ENCODE results near the gene TTC38.

TTC38 gene

GRCh38 chr22:46280063-46280817 is 12.4 kb downstream of the TTC38 start:
- no peak for DNase-seq

- DNase-seq = no peak
Measured at GRCh38 chr22:46280999-46281623, 13.3 kb downstream of the TTC38 start.

- DNase-seq = no peak
Measured at GRCh38 chr22:46281866-46282678, 14.3 kb downstream of the TTC38 start.

- DNase-seq = no peak
Measured at GRCh38 chr22:46286006-46286405, 18.2 kb downstream of the TTC38 start.

- DNase-seq = no peak
Measured at GRCh38 chr22:46286941-46287872, 19.4 kb downstream of the TTC38 start.

- no peak for DNase-seq
Measured at GRCh38 chr22:46287873-46288751, 20.3 kb downstream of the TTC38 start.

- no peak for DNase-seq
Measured at GRCh38 chr22:46288846-46289243, 21.0 kb downstream of the TTC38 start.

GRCh38 chr22:46289244-46289891 is 21.6 kb downstream of the TTC38 start:
- no peak for DNase-seq

- no peak for DNase-seq
Measured at GRCh38 chr22:46290121-46290842, 22.5 kb downstream of the TTC38 start.

GRCh38 chr22:46290843-46291785 is 23.3 kb downstream of the TTC38 start:
- no peak for DNase-seq

GRCh38 chr22:46292173-46292572 is 24.4 kb downstream of the TTC38 start:
- DNase-seq = no peak

- no peak for DNase-seq
Measured at GRCh38 chr22:46292732-46293131, 24.9 kb downstream of the TTC38 start.

- no peak for DNase-seq
Measured at GRCh38 chr22:46293577-46294260, 25.9 kb downstream of the TTC38 start.

- DNase-seq = no peak
Measured at GRCh38 chr22:46294784-46295183, 27.0 kb downstream of the TTC38 start.

- no peak for DNase-seq
Measured at GRCh38 chr22:46295277-46295971, 27.6 kb downstream of the TTC38 start.

- peak; percentile 97 for DNase-seq
Measured at GRCh38 chr22:46296257-46297150, 28.7 kb downstream of the TTC38 start, which contains the start of gene GTSE1. Gene GTSE1, plus strand, starts transcription at chr22:46296870. Its CDS starts 531 bp downstream, at chr22:46297401.

Measured in NCI-H1105 (cell line).